ENCODE measurements around the gene DLGAP5. TPM values are rescaled to one million over a fixed set of nuclear protein-coding genes. Genes with fewer than 3 reads are reported as not detected.

DLGAP5 gene
- total and polyA plus RNA-seq, 2 donors, result 3.0 to 67.6 TPM

DNA sequence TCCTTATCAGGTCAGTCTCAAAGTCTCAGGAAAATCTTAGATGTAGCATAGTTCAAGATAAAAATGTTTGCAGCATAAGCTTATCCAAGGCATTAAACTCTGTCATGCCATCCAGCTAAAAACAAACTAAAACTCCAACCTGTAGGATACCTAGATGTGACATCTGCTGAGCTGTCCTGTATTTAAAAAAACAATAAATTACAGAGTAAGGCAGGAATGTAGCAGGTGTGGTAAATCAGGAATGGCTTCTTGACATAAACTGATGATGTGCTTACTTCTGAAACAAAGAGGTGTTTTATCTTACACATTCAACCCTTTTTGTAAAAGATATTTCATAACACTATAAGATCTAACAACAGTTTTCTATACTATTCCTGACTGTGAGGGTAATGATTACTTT, 30.6 kb upstream of the DLGAP5 start:
- DNase-seq (ENCODE audit: low read depth in 6 of 9, low spot score in 9 of 9), result no peak
- Histone ChIP-seq H3K4me3 (ENCODE audit: low read length in 2 of 2) (no peak overlapping the region), H3K4me1 (ENCODE audit: control insufficient read depth in 2 of 2, insufficient read depth in 2 of 2, low read length in 2 of 2) (no peaks in the 10 kb centered on the region), H3K27me3 (ENCODE audit: control insufficient read depth in 2 of 2, insufficient read depth in 1 of 2, low read length in 1 of 2) (no peaks in the 10 kb centered on the region), H3K9me3 (ENCODE audit: control insufficient read depth in 2 of 2, insufficient read depth in 1 of 2, low read length in 1 of 2) (no peaks in the 10 kb centered on the region), H3K27ac (ENCODE audit: low read depth in 1 of 2, low read length in 1 of 2) (no peak overlapping the region), H3K36me3 (ENCODE audit: control insufficient read depth in 2 of 2, insufficient read depth in 2 of 2, low read length in 1 of 2) (no peaks in the 10 kb centered on the region)

DNA sequence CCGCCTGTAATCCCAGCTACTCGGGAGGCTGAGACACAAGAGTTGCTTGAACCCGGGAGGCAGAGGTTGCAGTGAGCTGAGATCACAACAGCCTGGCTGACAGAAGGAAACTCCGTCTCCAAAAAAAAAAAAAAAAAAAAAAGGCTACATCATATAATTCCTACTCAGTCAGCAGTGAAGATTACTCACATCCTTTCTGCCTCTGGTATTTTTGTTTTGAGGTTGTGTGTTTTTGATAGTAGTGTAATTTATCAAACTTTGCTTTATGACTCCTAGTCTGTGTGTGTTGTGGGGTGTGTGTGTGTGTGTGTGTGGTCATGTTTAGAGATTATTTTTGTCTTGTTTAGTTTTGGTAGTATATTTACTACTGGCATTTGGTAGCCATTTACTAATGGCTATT, 29.8 kb upstream of the DLGAP5 start:
- over 99% methylated on average over 4 of the region's 4 CpGs for WGBS
- Histone ChIP-seq H3K9me3 (ENCODE audit: control insufficient read depth in 2 of 2, insufficient read depth in 1 of 2, low read length in 1 of 2) (no peaks in the 10 kb centered on the region), H3K27me3 (ENCODE audit: control insufficient read depth in 2 of 2, insufficient read depth in 1 of 2, low read length in 1 of 2) (no peaks in the 10 kb centered on the region), H3K27ac (ENCODE audit: low read depth in 1 of 2, low read length in 1 of 2) (no peak overlapping the region), H3K4me1 (ENCODE audit: control insufficient read depth in 2 of 2, insufficient read depth in 2 of 2, low read length in 2 of 2) (no peaks in the 10 kb centered on the region), H3K4me3 (ENCODE audit: low read length in 2 of 2) (no peak overlapping the region), H3K36me3 (ENCODE audit: control insufficient read depth in 2 of 2, insufficient read depth in 2 of 2, low read length in 1 of 2) (no peaks in the 10 kb centered on the region)
- DNase-seq (ENCODE audit: low read depth in 6 of 9, low spot score in 9 of 9), result no peak

DNA sequence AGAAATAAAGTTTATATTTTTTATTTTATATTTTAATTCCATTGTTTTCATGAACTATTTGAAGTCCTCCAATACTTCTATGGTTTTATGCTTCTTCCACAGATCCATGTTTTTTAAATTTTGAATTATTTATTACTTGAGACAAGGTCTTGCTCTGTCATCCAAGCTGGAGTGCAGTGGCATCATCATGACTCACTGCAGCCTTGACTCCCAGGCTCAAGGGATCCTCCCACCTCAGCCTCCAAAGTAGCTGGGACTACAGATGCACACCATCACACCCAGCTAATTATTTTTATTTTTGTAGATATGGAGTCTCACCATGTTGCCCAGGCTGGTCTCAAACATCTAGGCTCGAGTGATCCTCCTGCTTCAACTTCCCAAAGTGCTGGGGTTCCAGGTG, 28.8 kb upstream of the DLGAP5 start:
- H3K36me3 ChIP-seq (ENCODE audit: control insufficient read depth in 2 of 2, insufficient read depth in 2 of 2, low read length in 1 of 2), result no peaks in the 10 kb centered on the region
- WGBS, result 98% methylated on average over 1 of the region's 1 CpG

DNA sequence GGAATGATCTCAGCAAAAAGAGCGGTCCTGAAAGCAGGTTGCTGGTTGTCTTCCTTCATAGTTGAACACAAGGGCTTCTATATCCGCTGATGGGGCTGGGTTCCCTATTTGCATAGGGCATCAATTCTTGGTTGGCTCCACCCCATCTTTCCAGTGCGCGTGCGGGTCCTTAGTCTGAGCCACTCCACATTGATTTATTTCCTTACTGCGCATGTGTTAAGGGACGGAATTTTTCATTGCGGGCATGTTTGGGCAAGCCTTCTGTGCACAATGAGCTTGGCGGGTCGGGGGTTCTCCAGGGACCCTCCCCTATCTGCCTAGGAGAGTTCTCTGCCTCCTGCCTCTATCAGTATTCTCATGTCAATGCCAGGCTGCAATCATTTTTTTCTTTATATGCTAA, 21.2 kb upstream of the DLGAP5 start:
- 93% methylated on average over 10 of the region's 10 CpGs for WGBS

More for the DNA sequence above, 28.8 kb upstream of the DLGAP5 start:
- no peak for DNase-seq (ENCODE audit: low read depth in 6 of 9, low spot score in 9 of 9)
- no peaks in the 10 kb centered on the region for H3K27me3 ChIP-seq (ENCODE audit: control insufficient read depth in 2 of 2, insufficient read depth in 1 of 2, low read length in 1 of 2)
- H3K9me3 ChIP-seq (ENCODE audit: control insufficient read depth in 2 of 2, insufficient read depth in 1 of 2, low read length in 1 of 2), result no peaks in the 10 kb centered on the region
- H3K4me3 ChIP-seq (ENCODE audit: low read length in 2 of 2), result no peak overlapping the region
- H3K4me1 ChIP-seq (ENCODE audit: control insufficient read depth in 2 of 2, insufficient read depth in 2 of 2, low read length in 2 of 2), result no peaks in the 10 kb centered on the region
- no peak overlapping the region for H3K27ac ChIP-seq (ENCODE audit: low read depth in 1 of 2, low read length in 1 of 2)

DNA sequence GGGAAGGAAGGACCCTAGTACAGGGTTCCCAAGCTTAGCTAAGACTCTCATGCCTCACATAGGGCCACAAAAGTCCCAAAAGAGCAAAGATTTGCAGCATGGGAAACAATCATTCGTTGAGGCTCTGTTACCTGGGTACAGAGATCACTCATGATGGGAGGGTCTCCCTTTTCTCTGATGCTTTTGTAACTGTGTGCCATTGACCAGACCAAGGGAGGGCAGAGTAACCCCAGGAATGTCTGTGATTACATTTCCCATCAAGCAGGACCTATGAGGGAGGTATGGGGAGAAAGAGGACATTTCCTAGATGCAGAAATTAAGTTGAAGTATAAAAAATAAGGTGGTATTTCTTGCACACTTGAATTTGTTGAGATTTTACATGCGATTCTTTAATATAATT, 16.4 kb upstream of the DLGAP5 start:
- 90% methylated on average over 2 of the region's 2 CpGs for WGBS
- no peaks in the 10 kb centered on the region for H3K4me1 ChIP-seq (ENCODE audit: control insufficient read depth in 2 of 2, insufficient read depth in 2 of 2, low read length in 2 of 2)
- H3K36me3 ChIP-seq (ENCODE audit: control insufficient read depth in 2 of 2, insufficient read depth in 2 of 2, low read length in 1 of 2), result no peaks in the 10 kb centered on the region

More for the DNA sequence above, 21.2 kb upstream of the DLGAP5 start:
- no peak overlapping the region for H3K4me3 ChIP-seq (ENCODE audit: low read length in 2 of 2)
- no peaks in the 10 kb centered on the region for H3K9me3 ChIP-seq (ENCODE audit: control insufficient read depth in 2 of 2, insufficient read depth in 1 of 2, low read length in 1 of 2)
- H3K27ac ChIP-seq (ENCODE audit: low read depth in 1 of 2, low read length in 1 of 2), result no peak overlapping the region
- H3K27me3 ChIP-seq (ENCODE audit: control insufficient read depth in 2 of 2, insufficient read depth in 1 of 2, low read length in 1 of 2), result no peaks in the 10 kb centered on the region
- DNase-seq (ENCODE audit: low read depth in 6 of 9, low spot score in 9 of 9), result no peak
- no peaks in the 10 kb centered on the region for H3K4me1 ChIP-seq (ENCODE audit: control insufficient read depth in 2 of 2, insufficient read depth in 2 of 2, low read length in 2 of 2)
- no peaks in the 10 kb centered on the region for H3K36me3 ChIP-seq (ENCODE audit: control insufficient read depth in 2 of 2, insufficient read depth in 2 of 2, low read length in 1 of 2)

DNA sequence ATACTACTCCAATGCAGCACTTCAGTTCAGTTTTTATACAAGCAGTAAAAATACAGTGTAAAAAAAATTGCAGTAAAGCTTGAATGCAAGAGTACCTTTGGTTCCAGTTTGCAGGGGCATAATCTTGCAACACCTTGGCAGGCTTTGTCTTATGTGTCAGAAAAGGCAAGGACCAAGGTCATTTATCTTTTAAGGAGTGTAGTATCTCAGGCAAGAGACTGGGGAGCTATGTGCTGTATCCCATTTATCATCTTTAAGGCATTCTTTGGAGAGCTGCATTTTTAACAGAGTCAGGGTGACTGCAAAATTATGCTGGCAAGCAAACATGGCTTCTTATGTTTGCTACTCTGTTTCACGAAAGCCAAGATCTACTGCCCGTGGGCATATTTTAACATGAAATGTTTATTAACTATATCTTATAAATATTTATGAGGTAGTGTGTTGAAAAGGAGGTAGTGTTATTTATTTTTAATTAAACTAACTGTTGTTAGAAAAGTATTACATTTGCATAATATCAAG, 14.8 kb upstream of the DLGAP5 start:
- 95% methylated on average over 2 of the region's 2 CpGs for WGBS
- no peak overlapping the region for H3K27ac ChIP-seq (ENCODE audit: low read depth in 1 of 2, low read length in 1 of 2)
- no peak for DNase-seq (ENCODE audit: low read depth in 6 of 9, low spot score in 9 of 9)

More for the DNA sequence above, 16.4 kb upstream of the DLGAP5 start:
- no peak overlapping the region for H3K4me3 ChIP-seq (ENCODE audit: low read length in 2 of 2)
- DNase-seq (ENCODE audit: low read depth in 6 of 9, low spot score in 9 of 9), result no peak
- no peaks in the 10 kb centered on the region for H3K9me3 ChIP-seq (ENCODE audit: control insufficient read depth in 2 of 2, insufficient read depth in 1 of 2, low read length in 1 of 2)
- H3K27me3 ChIP-seq (ENCODE audit: control insufficient read depth in 2 of 2, insufficient read depth in 1 of 2, low read length in 1 of 2), result no peaks in the 10 kb centered on the region
- no peak overlapping the region for H3K27ac ChIP-seq (ENCODE audit: low read depth in 1 of 2, low read length in 1 of 2)

DNA sequence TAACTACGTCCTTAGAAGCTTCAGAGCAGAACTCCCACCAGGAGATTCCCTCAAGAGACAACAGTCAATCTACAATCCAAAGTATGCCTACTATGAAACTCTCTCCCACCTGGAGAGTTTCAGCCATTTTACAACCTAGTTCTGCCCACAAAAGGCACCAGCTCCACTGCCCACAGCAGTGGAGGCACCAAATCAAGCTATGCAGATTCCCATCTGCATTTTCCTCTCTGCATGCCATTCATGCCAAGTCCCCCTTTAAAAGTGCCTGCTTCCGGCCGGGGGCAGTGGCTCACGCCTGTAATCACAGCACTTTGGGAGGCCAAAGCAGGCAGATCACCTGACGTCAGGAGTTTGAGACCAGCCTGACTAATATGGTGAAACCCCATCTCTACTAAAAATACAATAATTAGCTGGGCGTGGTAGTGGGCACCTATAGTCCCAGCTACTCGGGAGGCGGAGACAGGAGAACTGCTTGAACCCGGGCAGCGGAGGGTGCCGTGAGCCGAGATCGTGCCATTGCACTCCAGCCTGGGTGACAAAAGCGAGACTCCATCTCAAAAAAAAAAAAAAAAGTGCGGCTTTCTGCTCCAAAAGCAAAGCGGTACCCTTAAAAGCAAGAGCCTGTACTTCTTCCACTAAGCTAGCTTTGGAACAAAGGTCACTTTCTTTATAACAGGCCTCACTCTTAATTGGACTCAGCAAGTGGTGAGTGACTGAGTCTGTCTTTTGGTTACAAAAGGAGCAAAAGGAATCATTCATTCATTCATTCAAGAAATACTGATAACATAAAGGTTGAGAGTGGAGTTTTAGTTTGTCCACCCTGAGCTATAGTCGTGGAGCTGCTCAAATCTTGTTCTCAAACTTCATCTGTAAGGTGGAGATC, 10.1 kb upstream of the DLGAP5 start:
- 97% methylated on average over 17 of the region's 17 CpGs for WGBS
- Histone ChIP-seq H3K36me3 (ENCODE audit: control insufficient read depth in 2 of 2, insufficient read depth in 2 of 2, low read length in 1 of 2) (no peaks in the 10 kb centered on the region), H3K27me3 (ENCODE audit: control insufficient read depth in 2 of 2, insufficient read depth in 1 of 2, low read length in 1 of 2) (no peaks in the 10 kb centered on the region), H3K4me1 (ENCODE audit: control insufficient read depth in 2 of 2, insufficient read depth in 2 of 2, low read length in 2 of 2) (no peaks in the 10 kb centered on the region), H3K9me3 (ENCODE audit: control insufficient read depth in 2 of 2, insufficient read depth in 1 of 2, low read length in 1 of 2) (no peaks in the 10 kb centered on the region), H3K27ac (ENCODE audit: low read depth in 1 of 2, low read length in 1 of 2) (no peak overlapping the region), H3K4me3 (ENCODE audit: low read length in 2 of 2) (no peak overlapping the region)
- no peak for DNase-seq (ENCODE audit: low read depth in 6 of 9, low spot score in 9 of 9)

More for the DNA sequence above, 14.8 kb upstream of the DLGAP5 start:
- no peak overlapping the region for H3K4me3 ChIP-seq (ENCODE audit: low read length in 2 of 2)
- H3K36me3 ChIP-seq (ENCODE audit: control insufficient read depth in 2 of 2, insufficient read depth in 2 of 2, low read length in 1 of 2), result no peaks in the 10 kb centered on the region
- no peaks in the 10 kb centered on the region for H3K9me3 ChIP-seq (ENCODE audit: control insufficient read depth in 2 of 2, insufficient read depth in 1 of 2, low read length in 1 of 2)
- no peaks in the 10 kb centered on the region for H3K27me3 ChIP-seq (ENCODE audit: control insufficient read depth in 2 of 2, insufficient read depth in 1 of 2, low read length in 1 of 2)
- H3K4me1 ChIP-seq (ENCODE audit: control insufficient read depth in 2 of 2, insufficient read depth in 2 of 2, low read length in 2 of 2), result no peaks in the 10 kb centered on the region

DNA sequence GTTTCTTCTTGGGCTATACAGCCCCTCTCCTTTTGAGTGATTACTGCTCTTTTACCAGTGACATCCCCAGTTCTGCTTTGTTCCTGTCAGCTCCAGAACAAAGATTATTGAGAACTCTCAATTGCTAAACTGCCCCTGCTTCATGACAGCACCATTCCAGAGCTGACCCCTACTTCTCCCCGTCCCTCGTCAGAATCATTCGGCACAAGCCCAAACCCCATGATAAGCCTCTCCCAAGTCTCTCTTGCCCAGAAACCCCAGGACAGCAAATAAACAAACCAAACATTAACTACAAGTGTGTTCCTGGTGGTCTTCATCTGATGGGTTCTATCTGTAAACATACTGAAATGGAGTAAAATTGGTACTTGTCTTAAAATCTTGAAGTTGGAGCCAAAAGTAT, 9.3 kb upstream of the DLGAP5 start:
- Histone ChIP-seq H3K9me3 (ENCODE audit: control insufficient read depth in 2 of 2, insufficient read depth in 1 of 2, low read length in 1 of 2) (no peaks in the 10 kb centered on the region), H3K36me3 (ENCODE audit: control insufficient read depth in 2 of 2, insufficient read depth in 2 of 2, low read length in 1 of 2) (no peaks in the 10 kb centered on the region), H3K27me3 (ENCODE audit: control insufficient read depth in 2 of 2, insufficient read depth in 1 of 2, low read length in 1 of 2) (no peaks in the 10 kb centered on the region), H3K27ac (ENCODE audit: low read depth in 1 of 2, low read length in 1 of 2) (no peak overlapping the region), H3K4me1 (ENCODE audit: control insufficient read depth in 2 of 2, insufficient read depth in 2 of 2, low read length in 2 of 2) (no peaks in the 10 kb centered on the region), H3K4me3 (ENCODE audit: low read length in 2 of 2) (no peak overlapping the region)
- no peak for DNase-seq (ENCODE audit: low read depth in 6 of 9, low spot score in 9 of 9)
- 98% methylated on average over 3 of the region's 3 CpGs for WGBS

DNA sequence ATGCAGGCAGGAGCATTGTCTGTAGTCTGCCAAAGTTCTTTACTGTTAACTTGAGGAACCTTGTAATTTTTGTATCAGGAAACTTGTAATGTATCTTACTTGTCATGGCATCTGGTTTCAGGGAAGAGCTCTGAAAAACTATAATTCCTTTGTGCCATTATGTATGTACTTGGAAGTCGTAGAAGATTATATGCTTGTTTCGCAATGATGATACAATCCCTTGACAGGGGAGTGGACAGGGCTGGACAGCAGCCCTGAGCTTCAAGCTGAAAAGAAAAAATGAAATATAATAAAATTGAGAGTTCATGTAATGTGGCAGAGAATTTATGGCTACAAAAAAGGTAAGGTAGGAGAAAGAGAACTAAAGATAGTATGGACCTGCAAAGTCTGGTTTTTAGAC, 7.4 kb upstream of the DLGAP5 start:
- DNase-seq (ENCODE audit: low read depth in 6 of 9, low spot score in 9 of 9), result no peak
- Histone ChIP-seq H3K4me1 (ENCODE audit: control insufficient read depth in 2 of 2, insufficient read depth in 2 of 2, low read length in 2 of 2) (no peaks in the 10 kb centered on the region), H3K9me3 (ENCODE audit: control insufficient read depth in 2 of 2, insufficient read depth in 1 of 2, low read length in 1 of 2) (no peaks in the 10 kb centered on the region), H3K4me3 (ENCODE audit: low read length in 2 of 2) (no peak overlapping the region), H3K27me3 (ENCODE audit: control insufficient read depth in 2 of 2, insufficient read depth in 1 of 2, low read length in 1 of 2) (no peaks in the 10 kb centered on the region), H3K36me3 (ENCODE audit: control insufficient read depth in 2 of 2, insufficient read depth in 2 of 2, low read length in 1 of 2) (no peaks in the 10 kb centered on the region), H3K27ac (ENCODE audit: low read depth in 1 of 2, low read length in 1 of 2) (no peak overlapping the region)
- 91% methylated on average over 2 of the region's 2 CpGs for WGBS
